MCF 10A (cell line): Measurements from ENCODE around the gene RPS4Y1. TPM values are rescaled to one million over a fixed set of nuclear protein-coding genes. Genes with fewer than 3 reads are reported as not detected.

Source experiments
- BruUV-seq: library from RNA; stranded (reverse); fragments of 400-500 nt; replicated peaks from 2 replicates; lab custom pipeline; 2021; lab: Mats Ljungman, UMichigan
- CTCF ChIA-PET: fragments of 300-600 bp; sonication (Branson Sonifier 250); formaldehyde crosslinking; extraction: SDS; loops from one replicate; lab custom pipeline; 2021; ENCODE audit warnings: antibody characterized with exemption, inconsistent platforms; lab: Yijun Ruan, JAX
- POLR2A ChIA-PET: fragments of 300-600, 350-650 bp; sonication (Branson Sonifier 250); formaldehyde crosslinking; extraction: SDS; loops from one replicate; lab custom pipeline; 2020; ENCODE audit warnings: antibody characterized with exemption, inconsistent platforms; lab: Yijun Ruan, JAX
- DNase-seq: peaks from one replicate; pipeline ENCODE4 v3.0.0-alpha.2; 2018; ENCODE audit not compliant: unreplicated experiment
- H3K27ac Mint-ChIP-seq: one replicate; pipeline ENCODE4 v1.8.0; 2022; ENCODE audit warnings: mild to moderate bottlenecking, low read depth, mixed read lengths; ENCODE audit not compliant: unreplicated experiment
- H3K27me3 Mint-ChIP-seq: one replicate; pipeline ENCODE4 v1.8.0; 2022; ENCODE audit warnings: mixed read lengths; ENCODE audit not compliant: insufficient read depth, unreplicated experiment
- H3K36me3 Mint-ChIP-seq: one replicate; pipeline ENCODE4 v1.8.0; 2022; ENCODE audit warnings: mild to moderate bottlenecking, moderate library complexity, mixed read lengths; ENCODE audit not compliant: insufficient read depth, unreplicated experiment
- H3K4me1 Mint-ChIP-seq: one replicate; pipeline ENCODE4 v1.8.0; 2022; ENCODE audit warnings: mixed read lengths; ENCODE audit not compliant: insufficient read depth, unreplicated experiment
- H3K4me3 Mint-ChIP-seq: one replicate; pipeline ENCODE4 v1.8.0; 2022; ENCODE audit warnings: mild to moderate bottlenecking, moderate library complexity, mixed read lengths; ENCODE audit not compliant: unreplicated experiment
- H3K9me3 Mint-ChIP-seq: one replicate; pipeline ENCODE4 v1.8.0; 2022; ENCODE audit warnings: mixed read lengths; ENCODE audit not compliant: unreplicated experiment
- CTCF ChIP-seq: fragments of 200-600 bp; IDR thresholded peaks from one replicate; pipeline ENCODE4 v1.8.0; 2022; ENCODE audit warnings: antibody characterized with exemption, mild to moderate bottlenecking; ENCODE audit not compliant: unreplicated experiment
- intact Hi-C: fragments of 100-400 bp; cut with micrococcal nuclease; formaldehyde crosslinking; loops from 2 replicates; pipeline ENCODE4 v1.14.1; 2022
- total RNA-seq: library from RNA; stranded (reverse); gene quantifications from 2 replicates; pipeline ENCODE4 v1.2.3, GENCODE V29; 2022

Gene RPS4Y1
- total RNA-seq, 1 experiment from 2014 or later: not detected

- Mint-ChIP-seq H3K27ac (no peak overlapping the region), H3K4me1 (no peaks in the 10 kb centered on the region), H3K4me3 (no peak overlapping the region), H3K9me3 (no peaks in the 10 kb centered on the region), H3K27me3 (no peaks in the 10 kb centered on the region), H3K36me3 (no peaks in the 10 kb centered on the region)
- TF ChIP-seq CTCF: no peak
- intact Hi-C loops: no loop called here
- no TSS peak for BruUV-seq
- CTCF ChIA-PET: no interaction called here
- POLR2A ChIA-PET: no interaction called here
- DNase-seq: no peak
Observed at GRCh38 chrY:2887955-2888354, 46.6 kb downstream of the RPS4Y1 start.

GRCh38 chrY:2893471-2893870, 52.1 kb downstream of the RPS4Y1 start:
- Mint-ChIP-seq H3K4me3 (no peak overlapping the region), H3K27ac (no peak overlapping the region), H3K9me3 (no peaks in the 10 kb centered on the region), H3K27me3 (no peaks in the 10 kb centered on the region), H3K36me3 (no peaks in the 10 kb centered on the region), H3K4me1 (no peaks in the 10 kb centered on the region)
- ChIA-PET POLR2A (no interaction called here), CTCF (no interaction called here)
- intact Hi-C loops: no loop called here
- no peak for TF ChIP-seq CTCF
- BruUV-seq: no TSS peak
- DNase-seq: no peak

GRCh38 chrY:2896050-2896449, 54.6 kb downstream of the RPS4Y1 start:
- no TSS peak for BruUV-seq
- Mint-ChIP-seq H3K27ac (no peak overlapping the region), H3K4me3 (no peak overlapping the region), H3K27me3 (no peaks in the 10 kb centered on the region), H3K36me3 (no peaks in the 10 kb centered on the region), H3K9me3 (no peaks in the 10 kb centered on the region), H3K4me1 (no peaks in the 10 kb centered on the region)
- no peak for TF ChIP-seq CTCF
- DNase-seq: no peak
- POLR2A ChIA-PET: no interaction called here
- CTCF ChIA-PET: no interaction called here
- intact Hi-C loops: no loop called here

DNA sequence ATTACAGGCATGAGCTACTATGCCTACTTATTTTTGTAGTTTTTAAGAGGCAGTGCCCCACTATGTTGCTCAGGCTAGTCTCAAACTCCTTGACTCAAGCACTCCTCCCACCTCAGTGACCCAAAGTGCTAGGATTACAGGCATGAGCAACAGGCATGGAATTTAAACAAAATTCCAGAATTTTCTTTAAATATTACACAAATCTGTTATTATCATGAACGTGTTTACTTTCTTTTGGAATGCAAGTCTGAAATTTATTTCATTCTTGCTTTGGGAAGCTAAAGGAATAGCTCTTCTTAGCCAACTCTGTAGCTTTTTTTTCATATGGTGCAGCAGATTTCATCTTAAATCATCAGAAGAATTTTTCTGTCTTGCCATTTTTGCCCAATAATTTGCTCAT, 66.0 kb downstream of the RPS4Y1 start:
- H3K36me3 Mint-ChIP-seq: no peaks in the 10 kb centered on the region
- POLR2A ChIA-PET: no interaction called here
- no peak for DNase-seq
- no TSS peak for BruUV-seq
- intact Hi-C loops: no loop called here
- H3K9me3 Mint-ChIP-seq: no peaks in the 10 kb centered on the region
- H3K27ac Mint-ChIP-seq: no peak overlapping the region
- CTCF ChIA-PET: no interaction called here
- H3K27me3 Mint-ChIP-seq: no peaks in the 10 kb centered on the region
- no peak for TF ChIP-seq CTCF
- no peaks in the 10 kb centered on the region for H3K4me1 Mint-ChIP-seq
- H3K4me3 Mint-ChIP-seq: no peak overlapping the region
